K562 (cell line): ENCODE measurements around the gene CCL22. TPM values are rescaled to one million over a fixed set of nuclear protein-coding genes. Genes with fewer than 3 reads are reported as not detected.

ENCODE experiments used
- ATAC-seq: fragments of 200-7000 bp; cut with Tn5 transposase; 3 replicates; pipeline ENCODE4 v1.9.1; 2020; ENCODE audit warnings: moderate library complexity
- BruUV-seq: library from RNA; stranded (reverse); fragments of 400-500 nt; replicated peaks from 2 replicates; lab custom pipeline; 2021; lab: Mats Ljungman, UMichigan
- CTCF ChIA-PET: fragments of 300-600 bp; formaldehyde crosslinking; extraction: SDS; loops from one replicate; lab custom pipeline; 2021; ENCODE audit warnings: low intra/inter-chr PET ratio; lab: Yijun Ruan, JAX
- POLR2A ChIA-PET: fragments of 300-600, 350-650 bp; sonication (Branson Sonifier 250); formaldehyde crosslinking; extraction: SDS; loops from one replicate; lab custom pipeline; 2021; ENCODE audit warnings: antibody characterized with exemption, inconsistent platforms; lab: Yijun Ruan, JAX
- DNase-seq, 4 experiments: peaks; one replicate each; pipeline versions ENCODE4 v3.0.0 to v3.0.0-alpha.2; 2011 to 2018; ENCODE audit warnings: low spot score in 3 of 4, mixed read lengths in 3 of 4; ENCODE audit errors: extremely low read depth in 1 of 4
- FAIRE-seq: peaks from 2 replicates; lab custom pipeline; 2011; peaks lifted over from hg19 to GRCh38; lab: Jason Lieb, UNC
- H2AFZ ChIP-seq: 2 replicates; pipeline ENCODE4 v1.6.0; 2011; ENCODE audit warnings: low read depth, low read length, control low read depth, inconsistent platforms
- H3K27ac ChIP-seq: fragments of 200-600 bp; 3 replicates; pipeline ENCODE4 v1.8.0; 2011; ENCODE audit warnings: low read depth, mild to moderate bottlenecking, control low read depth, inconsistent platforms, low read length, moderate library complexity, mixed read lengths; ENCODE audit errors: extremely low read depth
- H3K27me3 ChIP-seq, 2 experiments: fragments of 300-600 bp in 1 of 2; 2 replicates in 1 of 2; 3 replicates in 1 of 2; pipeline versions ENCODE4 v1.6.0 to v1.8.0; 2011; ENCODE audit warnings: inconsistent platforms in 2 of 2, low read length in 2 of 2, mild to moderate bottlenecking in 1 of 2, mixed read lengths in 1 of 2, moderate library complexity in 1 of 2; ENCODE audit not compliant: control insufficient read depth in 2 of 2, insufficient read depth in 2 of 2
- H3K36me3 ChIP-seq: fragments of 300-600 bp; 3 replicates; pipeline ENCODE4 v1.8.0; 2011; ENCODE audit warnings: mild to moderate bottlenecking, low read length, inconsistent platforms; ENCODE audit not compliant: control insufficient read depth, insufficient read depth
- H3K4me1 ChIP-seq, 2 experiments: fragments of 200-600 bp in 1 of 2; replicated peaks in 1 of 2; 2 replicates in 1 of 2; 3 replicates in 1 of 2; pipeline versions ENCODE4 v1.5.1 to v1.8.0; 2011; ENCODE audit warnings: inconsistent platforms in 2 of 2, low read length in 2 of 2, mild to moderate bottlenecking in 1 of 2, mixed read lengths in 1 of 2, moderate library complexity in 1 of 2; ENCODE audit not compliant: control insufficient read depth in 2 of 2, insufficient read depth in 2 of 2
- H3K4me2 ChIP-seq: 2 replicates; pipeline ENCODE4 v1.6.1; 2011; ENCODE audit warnings: low read length, control low read depth, inconsistent platforms, mixed read lengths; ENCODE audit not compliant: insufficient read depth
- H3K4me3 ChIP-seq: fragments of 200-600 bp; sonication (generic), shearing (Covaris generic); 2 replicates; pipeline ENCODE4 v1.5.1; 2016; ENCODE audit warnings: control low read depth, inconsistent platforms
- H3K79me2 ChIP-seq: fragments of 200-600 bp; 3 replicates; pipeline ENCODE4 v1.8.0; 2011; ENCODE audit warnings: low read length, inconsistent platforms; ENCODE audit not compliant: control insufficient read depth, insufficient read depth
- H3K9ac ChIP-seq, 2 experiments: 2 replicates each; pipeline versions ENCODE4 v1.6.0 to v1.6.1; 2011; ENCODE audit warnings: low read depth in 2 of 2, low read length in 2 of 2, control low read depth in 1 of 2, inconsistent platforms in 1 of 2, mild to moderate bottlenecking in 1 of 2, mixed read lengths in 1 of 2; ENCODE audit not compliant: insufficient read depth in 1 of 2
- H3K9me1 ChIP-seq: one replicate; pipeline ENCODE4 v1.6.0; 2011; ENCODE audit warnings: inconsistent platforms, mild to moderate bottlenecking, low read length, moderate library complexity; ENCODE audit not compliant: control insufficient read depth, insufficient read depth
- H3K9me3 ChIP-seq: replicated peaks from 2 replicates; pipeline ENCODE4 v1.5.1; 2011; ENCODE audit warnings: low read depth, low read length, inconsistent platforms; ENCODE audit not compliant: control insufficient read depth, insufficient read depth
- H4K20me1 ChIP-seq: replicated peaks from 2 replicates; pipeline ENCODE4 v1.6.1; 2011; ENCODE audit warnings: low read length, inconsistent platforms, mixed read lengths; ENCODE audit not compliant: control insufficient read depth, insufficient read depth
- ESRRB ChIP-seq: fragments of 250-450 bp; sonication (Bioruptor Pico); IDR thresholded peaks from 2 replicates; pipeline ENCODE4 v1.5.0; 2020; ENCODE audit warnings: mild to moderate bottlenecking, moderate library complexity, borderline replicate concordance
- MEIS2 ChIP-seq: fragments of 450-650 bp; IDR thresholded peaks from 2 replicates; pipeline ENCODE4 v1.6.1; 2014; ENCODE audit warnings: mild to moderate bottlenecking; ENCODE audit not compliant: partially characterized antibody
- POLR3A ChIP-seq: IDR thresholded peaks from 2 replicates; pipeline ENCODE4 v1.6.1; 2011; ENCODE audit warnings: borderline replicate concordance, mild to moderate bottlenecking, moderate library complexity; ENCODE audit not compliant: insufficient read length, insufficient read depth; ENCODE audit errors: extremely low read depth
- PTRF ChIP-seq: fragments of 450-650 bp; IDR thresholded peaks from 2 replicates; pipeline ENCODE4 v1.6.1; 2016; ENCODE audit warnings: mild to moderate bottlenecking, missing genetic modification characterization, missing compliant biosample characterization
- ZNF316 ChIP-seq: fragments of 450-650 bp; IDR thresholded peaks from 2 replicates; pipeline ENCODE4 v1.6.1; 2016
- ZNF436 ChIP-seq: fragments of 250-450, 450-650 bp; sonication (Bioruptor Pico); formaldehyde crosslinking; IDR thresholded peaks from 2 replicates; pipeline ENCODE4 v1.7.0; 2020; ENCODE audit warnings: mild to moderate bottlenecking
- ZNF589 ChIP-seq: fragments of 200-800 bp; sonication (Bioruptor generic); IDR thresholded peaks from 2 replicates; pipeline ENCODE4 v1.6.1; 2016; ENCODE audit warnings: low read depth, missing genetic modification characterization, missing compliant biosample characterization
- WGBS: fragments of 100-300 bp; shearing (Covaris generic); methylation state at CpG from one replicate; pipeline ENCODE4 v1.1.6; 2016; ENCODE audit warnings: low coverage, mixed read lengths; ENCODE audit not compliant: insufficient coverage; ENCODE audit errors: missing lambda C conversion rate; 5-methylcytosine and 5-hydroxymethylcytosine counted together
- in situ Hi-C: fragments of 300-500 bp; cut with MboI; formaldehyde crosslinking; loops from 4 replicates; pipeline ENCODE4 v1.15.0; 2018; ENCODE audit warnings: inconsistent platforms, mixed read lengths
- intact Hi-C: fragments of 100-400 bp; cut with micrococcal nuclease; formaldehyde crosslinking; loops from 2 replicates; pipeline ENCODE4 v1.14.2; 2022
- polyA plus RNA-seq, 8 experiments: library from polyadenylated mRNA; depleted of rRNA in 4 of 8; stranded (reverse) in 5 of 8; unstranded in 3 of 8; fragments of >200 nt; fragmentation: Nextera tagmentation in 2 of 8; fragmentation: Illumina TruSeq in 1 of 8; extraction: Ambion mirVana in 2 of 8; extraction: Trizol in 1 of 8; gene quantifications; 2 replicates each; pipeline versions ENCODE4 v1.2.1 to v1.2.3, GENCODE V29; 2011 to 2014; ENCODE audit warnings: inconsistent platforms in 1 of 8, missing spikeins in 1 of 8
- total RNA-seq, 7 experiments: library from RNA; depleted of rRNA in 6 of 7; stranded (reverse); fragments of >200 nt in 6 of 7; fragmentation: Illumina TruSeq in 2 of 7; extraction: Trizol in 2 of 7; gene quantifications; 2 replicates each; pipeline versions ENCODE4 v1.2.1 to v1.2.3, GENCODE V29; 2011 to 2021; ENCODE audit warnings: low replicate concordance in 1 of 7
- TF ChIP-seq, protein P1 (sequence below): sonication (generic); formaldehyde crosslinking; IDR thresholded peaks from 2 replicates; pipeline ENCODE4 v1.8.1; 2023; ENCODE audit warnings: mild to moderate bottlenecking, missing genetic modification reagents
- TF ChIP-seq, protein P2 (sequence below): IDR thresholded peaks from 3 replicates; pipeline ENCODE4 v1.6.1; 2011; ENCODE audit warnings: borderline replicate concordance, mild to moderate bottlenecking, moderate library complexity; ENCODE audit not compliant: insufficient read length; ENCODE audit errors: extremely low read depth

The CCL22 gene
- total and polyA plus RNA-seq, 9 of the 15 experiments (the other 6 are each of a cell fraction or from before 2014, with no cell fraction given) = 0.04 to 0.29 (median 0.06) TPM; not detected in 5

DNA sequence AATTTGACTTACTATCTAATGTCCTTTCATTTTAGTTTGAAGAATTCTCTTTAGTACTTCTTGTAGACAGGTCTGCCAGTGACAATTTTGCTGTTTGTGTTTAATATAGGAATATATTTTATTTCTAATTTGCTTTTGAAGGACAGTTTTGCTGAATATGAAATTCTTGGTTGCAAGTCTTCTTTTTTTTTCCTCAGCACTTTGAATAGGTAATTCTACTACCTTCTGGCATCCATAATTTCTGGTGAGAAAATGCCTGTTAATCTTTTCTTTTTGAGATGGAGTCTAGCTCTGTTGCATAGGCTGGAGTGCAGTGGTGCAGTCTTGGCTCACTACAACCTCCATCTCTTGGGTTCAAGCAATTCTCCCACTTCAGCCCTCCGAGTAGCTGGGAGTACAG is 25.2 kb upstream of the CCL22 start:
- ChIA-PET CTCF (interaction anchor here (0.6 kb wide), 1 partner anchor 142 kb away, joined by 4 read pairs; no protein-coding TSS in a partner anchor), POLR2A (interaction anchor here (0.6 to 1.1 kb wide), 2 partner anchors 10 to 21 kb away, joined by 3 read pairs; no protein-coding TSS in a partner anchor)
- DNase-seq = no peak
- Histone ChIP-seq H3K9me1 (no peaks in the 10 kb centered on the region), H3K4me1 (no peaks in the 10 kb centered on the region), H3K4me3 (no peak overlapping the region), H3K27ac (no peak overlapping the region), H3K79me2 (no peaks in the 10 kb centered on the region), H3K27me3 (peaks cover 8 to 15% of the 10 kb centered on the region in 2 experiments; a peak in 4 of 5 replicates), H3K36me3 (no peaks in the 10 kb centered on the region), H3K9ac (no peak overlapping the region), H3K9me3 (no peaks in the 10 kb centered on the region), H3K4me2 (no peak overlapping the region), H4K20me1 (no peaks in the 10 kb centered on the region), H2AFZ (no peak overlapping the region)
- in situ Hi-C loops (no loop called here), intact Hi-C loops (no loop called here)
- TF ChIP-seq ZNF316 = peak; percentile 31; the same call in 1 of the 2 replicates
- TF ChIP-seq, protein P1, sequence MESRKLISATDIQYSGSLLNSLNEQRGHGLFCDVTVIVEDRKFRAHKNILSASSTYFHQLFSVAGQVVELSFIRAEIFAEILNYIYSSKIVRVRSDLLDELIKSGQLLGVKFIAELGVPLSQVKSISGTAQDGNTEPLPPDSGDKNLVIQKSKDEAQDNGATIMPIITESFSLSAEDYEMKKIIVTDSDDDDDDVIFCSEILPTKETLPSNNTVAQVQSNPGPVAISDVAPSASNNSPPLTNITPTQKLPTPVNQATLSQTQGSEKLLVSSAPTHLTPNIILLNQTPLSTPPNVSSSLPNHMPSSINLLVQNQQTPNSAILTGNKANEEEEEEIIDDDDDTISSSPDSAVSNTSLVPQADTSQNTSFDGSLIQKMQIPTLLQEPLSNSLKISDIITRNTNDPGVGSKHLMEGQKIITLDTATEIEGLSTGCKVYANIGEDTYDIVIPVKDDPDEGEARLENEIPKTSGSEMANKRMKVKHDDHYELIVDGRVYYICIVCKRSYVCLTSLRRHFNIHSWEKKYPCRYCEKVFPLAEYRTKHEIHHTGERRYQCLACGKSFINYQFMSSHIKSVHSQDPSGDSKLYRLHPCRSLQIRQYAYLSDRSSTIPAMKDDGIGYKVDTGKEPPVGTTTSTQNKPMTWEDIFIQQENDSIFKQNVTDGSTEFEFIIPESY (CRISPR knock-in tag) = no peak
- no peak for FAIRE-seq
- no TSS peak for BruUV-seq
- no peak for ATAC-seq
- 0% methylated on average over 1 of the region's 1 CpG for WGBS

DNA sequence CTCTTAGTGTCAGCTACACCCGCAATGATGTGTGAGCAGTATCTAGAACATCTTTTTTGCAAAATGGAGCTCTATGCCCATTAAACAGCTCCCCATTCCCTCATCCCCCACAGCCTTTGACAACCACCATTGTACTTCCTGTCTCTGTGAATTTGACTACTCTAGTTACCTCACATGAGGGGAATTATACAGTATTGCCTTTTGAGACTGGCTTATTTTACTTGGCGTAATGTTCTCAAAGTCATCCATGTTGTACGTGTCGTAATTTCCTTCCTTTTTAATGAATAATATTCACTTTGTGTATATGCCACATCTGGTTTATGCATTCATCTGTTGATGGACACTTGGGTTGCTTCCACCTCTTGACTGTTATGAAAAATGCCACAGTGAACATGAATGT is 23.2 kb upstream of the CCL22 start:
- ATAC-seq (no peak), DNase-seq (no peak), FAIRE-seq (no peak)
- no TSS peak for BruUV-seq
- H3K4me2 ChIP-seq = no peak overlapping the region
- no peak overlapping the region for H3K27ac ChIP-seq
- no peaks in the 10 kb centered on the region for H3K9me1 ChIP-seq
- peaks cover 8 to 14% of the 10 kb centered on the region in 2 experiments; a peak in 4 of 5 replicates for H3K27me3 ChIP-seq
- intact Hi-C loops = no loop called here
- no peaks in the 10 kb centered on the region for H3K79me2 ChIP-seq
- CTCF ChIA-PET = no interaction called here
- no peak for TF ChIP-seq ESRRB
- TF ChIP-seq ZNF436 = no peak
- TF ChIP-seq POLR3A = no peak
- no peak for TF ChIP-seq PTRF (tag)
- TF ChIP-seq MEIS2 = no peak
- no peak for TF ChIP-seq ZNF589 (CRISPR knock-in tag)
- TF ChIP-seq, protein P2, sequence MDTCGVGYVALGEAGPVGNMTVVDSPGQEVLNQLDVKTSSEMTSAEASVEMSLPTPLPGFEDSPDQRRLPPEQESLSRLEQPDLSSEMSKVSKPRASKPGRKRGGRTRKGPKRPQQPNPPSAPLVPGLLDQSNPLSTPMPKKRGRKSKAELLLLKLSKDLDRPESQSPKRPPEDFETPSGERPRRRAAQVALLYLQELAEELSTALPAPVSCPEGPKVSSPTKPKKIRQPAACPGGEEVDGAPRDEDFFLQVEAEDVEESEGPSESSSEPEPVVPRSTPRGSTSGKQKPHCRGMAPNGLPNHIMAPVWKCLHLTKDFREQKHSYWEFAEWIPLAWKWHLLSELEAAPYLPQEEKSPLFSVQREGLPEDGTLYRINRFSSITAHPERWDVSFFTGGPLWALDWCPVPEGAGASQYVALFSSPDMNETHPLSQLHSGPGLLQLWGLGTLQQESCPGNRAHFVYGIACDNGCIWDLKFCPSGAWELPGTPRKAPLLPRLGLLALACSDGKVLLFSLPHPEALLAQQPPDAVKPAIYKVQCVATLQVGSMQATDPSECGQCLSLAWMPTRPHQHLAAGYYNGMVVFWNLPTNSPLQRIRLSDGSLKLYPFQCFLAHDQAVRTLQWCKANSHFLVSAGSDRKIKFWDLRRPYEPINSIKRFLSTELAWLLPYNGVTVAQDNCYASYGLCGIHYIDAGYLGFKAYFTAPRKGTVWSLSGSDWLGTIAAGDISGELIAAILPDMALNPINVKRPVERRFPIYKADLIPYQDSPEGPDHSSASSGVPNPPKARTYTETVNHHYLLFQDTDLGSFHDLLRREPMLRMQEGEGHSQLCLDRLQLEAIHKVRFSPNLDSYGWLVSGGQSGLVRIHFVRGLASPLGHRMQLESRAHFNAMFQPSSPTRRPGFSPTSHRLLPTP = no peak
- TF ChIP-seq, all 486 proteins: peak for 0
- H3K4me3 ChIP-seq = no peak overlapping the region
- H3K4me1 ChIP-seq = no peaks in the 10 kb centered on the region
- no peaks in the 10 kb centered on the region for H4K20me1 ChIP-seq
- H3K36me3 ChIP-seq = no peaks in the 10 kb centered on the region
- in situ Hi-C loops = no loop called here
- no peak overlapping the region for H3K9ac ChIP-seq
- H2AFZ ChIP-seq = no peak overlapping the region
- WGBS = 25% methylated on average over 4 of the region's 4 CpGs
- POLR2A ChIA-PET = no interaction called here
- H3K9me3 ChIP-seq = no peaks in the 10 kb centered on the region
